Measurements from ENCODE around the gene NPDC1. TPM values are rescaled to one million over a fixed set of nuclear protein-coding genes. Genes with fewer than 3 reads are reported as not detected.

Gene NPDC1
- total RNA-seq, 1 experiment from 2014 or later: 25.4 TPM

DNA sequence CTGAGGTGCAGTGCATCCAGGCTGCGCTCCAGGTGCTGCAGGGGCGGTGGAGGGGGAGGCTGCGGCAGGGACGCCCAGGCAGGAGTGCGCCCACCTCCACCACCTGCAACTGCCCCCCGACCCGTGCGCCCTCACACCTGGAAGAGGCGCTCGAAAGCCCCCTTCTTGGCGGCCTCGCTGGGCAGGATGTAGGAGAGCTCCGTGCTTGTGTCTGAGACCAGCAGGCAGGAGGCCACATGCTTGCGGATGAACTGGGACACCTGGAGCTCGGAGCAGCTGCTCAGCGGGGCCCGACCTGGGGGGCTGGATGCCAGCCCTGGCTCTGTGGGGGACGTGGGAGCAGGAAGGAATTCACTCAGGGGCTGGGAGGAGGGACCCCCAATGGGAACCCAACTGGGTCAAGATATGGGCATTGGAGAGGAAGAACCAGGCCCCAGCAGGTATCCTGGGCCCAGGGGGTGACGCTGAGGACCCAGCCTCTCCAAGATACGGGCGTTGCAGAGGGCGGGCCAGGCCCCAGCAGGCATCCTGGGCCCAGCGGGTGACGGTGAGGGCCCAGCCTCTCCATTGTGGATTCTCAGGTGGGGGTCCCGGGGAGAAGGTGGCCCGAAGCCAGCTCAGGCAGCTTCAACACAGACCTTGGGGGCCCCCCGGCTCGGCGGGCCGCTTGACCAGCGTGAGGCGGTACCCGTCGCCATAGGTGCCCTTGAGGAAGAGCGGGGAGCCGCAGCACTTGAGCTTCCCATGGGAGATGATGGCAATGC lies 31.0 kb downstream of the NPDC1 start:
- intact Hi-C loops (cut with micrococcal nuclease): no loop called here
- POLR2A ChIA-PET (ENCODE audit: unreplicated experiment): no interaction called here

DNA sequence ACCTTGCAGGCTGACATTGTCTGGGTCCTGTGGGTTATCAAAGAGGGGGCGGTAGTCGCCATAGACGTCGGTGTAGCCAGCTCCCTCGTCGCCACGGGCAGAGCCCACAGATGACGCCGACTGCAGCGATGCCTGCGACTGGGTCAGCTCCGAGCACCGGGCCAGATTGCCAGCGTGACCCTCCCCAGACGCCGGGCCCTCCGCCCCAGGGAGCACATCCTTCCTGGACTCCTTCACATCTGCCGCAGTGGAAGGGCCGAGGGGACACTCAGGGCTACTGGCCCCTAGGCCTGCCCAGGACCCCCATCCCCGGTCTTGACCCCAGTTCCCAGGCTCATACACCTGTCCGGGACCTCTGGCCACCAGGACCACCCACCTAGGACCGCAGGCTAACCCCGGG lies 31.8 kb downstream of the NPDC1 start:
- Histone ChIP-seq H3K9me2 (replicated peaks; ENCODE audit: low read length) (no peaks in the 10 kb centered on the region), H3K36me3 (ENCODE audit: low read depth, low read length) (no peaks in the 10 kb centered on the region), H3K27ac (ENCODE audit: low read length) (no peak overlapping the region), H3K9me3 (ENCODE audit: low read length) (no peaks in the 10 kb centered on the region), H3K4me2 (ENCODE audit: low read length) (no peak overlapping the region), H2AFZ (ENCODE audit: low read length) (no peak overlapping the region), H3K27me3 (ENCODE audit: low read length) (no peaks in the 10 kb centered on the region), H4K20me1 (ENCODE audit: low read length) (no peaks in the 10 kb centered on the region), H3K4me1 (ENCODE audit: insufficient read depth, low read length) (no peaks in the 10 kb centered on the region), H3K4me3 (ENCODE audit: low read length) (no peak overlapping the region), H3K79me2 (ENCODE audit: low read length) (no peaks in the 10 kb centered on the region), H3F3A (ENCODE audit: low read length, unreplicated experiment) (no peaks in the 10 kb centered on the region), H3K9ac (ENCODE audit: low read length) (no peak overlapping the region)
- ATAC-seq (no peak), DNase-seq (no peak)
- intact Hi-C loops (cut with micrococcal nuclease): no loop called here
- CTCF ChIA-PET: no interaction called here
- POLR2A ChIA-PET (ENCODE audit: unreplicated experiment): no interaction called here
- no TSS peak for BruUV-seq (replicated peaks)
- TF ChIP-seq EZH2phosphoT487 (IDR thresholded peaks at IDR 0.05; ENCODE audit: borderline replicate concordance, low read length) (no peak), EZH2 (IDR thresholded peaks at IDR 0.05; ENCODE audit: low read length, unreplicated experiment) (no peak)
- TF ChIP-seq, protein P1, sequence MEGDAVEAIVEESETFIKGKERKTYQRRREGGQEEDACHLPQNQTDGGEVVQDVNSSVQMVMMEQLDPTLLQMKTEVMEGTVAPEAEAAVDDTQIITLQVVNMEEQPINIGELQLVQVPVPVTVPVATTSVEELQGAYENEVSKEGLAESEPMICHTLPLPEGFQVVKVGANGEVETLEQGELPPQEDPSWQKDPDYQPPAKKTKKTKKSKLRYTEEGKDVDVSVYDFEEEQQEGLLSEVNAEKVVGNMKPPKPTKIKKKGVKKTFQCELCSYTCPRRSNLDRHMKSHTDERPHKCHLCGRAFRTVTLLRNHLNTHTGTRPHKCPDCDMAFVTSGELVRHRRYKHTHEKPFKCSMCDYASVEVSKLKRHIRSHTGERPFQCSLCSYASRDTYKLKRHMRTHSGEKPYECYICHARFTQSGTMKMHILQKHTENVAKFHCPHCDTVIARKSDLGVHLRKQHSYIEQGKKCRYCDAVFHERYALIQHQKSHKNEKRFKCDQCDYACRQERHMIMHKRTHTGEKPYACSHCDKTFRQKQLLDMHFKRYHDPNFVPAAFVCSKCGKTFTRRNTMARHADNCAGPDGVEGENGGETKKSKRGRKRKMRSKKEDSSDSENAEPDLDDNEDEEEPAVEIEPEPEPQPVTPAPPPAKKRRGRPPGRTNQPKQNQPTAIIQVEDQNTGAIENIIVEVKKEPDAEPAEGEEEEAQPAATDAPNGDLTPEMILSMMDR (conservative IDR thresholded peaks at IDR 0.05; ENCODE audit: low read depth, low read length): no peak

More for the DNA sequence above, 31.0 kb downstream of the NPDC1 start:
- ATAC-seq: no peak
- Histone ChIP-seq H3K4me2 (ENCODE audit: low read length) (no peak overlapping the region), H3K4me1 (ENCODE audit: insufficient read depth, low read length) (no peaks in the 10 kb centered on the region), H3K27ac (ENCODE audit: low read length) (no peak overlapping the region), H3K27me3 (ENCODE audit: low read length) (no peaks in the 10 kb centered on the region), H3K79me2 (ENCODE audit: low read length) (no peaks in the 10 kb centered on the region), H3K4me3 (ENCODE audit: low read length) (no peak overlapping the region), H2AFZ (ENCODE audit: low read length) (no peak overlapping the region), H3K9me3 (ENCODE audit: low read length) (no peaks in the 10 kb centered on the region), H3K9me2 (replicated peaks; ENCODE audit: low read length) (no peaks in the 10 kb centered on the region), H3F3A (ENCODE audit: low read length, unreplicated experiment) (no peaks in the 10 kb centered on the region), H3K9ac (ENCODE audit: low read length) (no peak overlapping the region), H4K20me1 (ENCODE audit: low read length) (no peaks in the 10 kb centered on the region), H3K36me3 (ENCODE audit: low read depth, low read length) (no peaks in the 10 kb centered on the region)
- TF ChIP-seq EZH2 (IDR thresholded peaks at IDR 0.05; ENCODE audit: low read length, unreplicated experiment) (no peak), EZH2phosphoT487 (IDR thresholded peaks at IDR 0.05; ENCODE audit: borderline replicate concordance, low read length) (no peak)
- TF ChIP-seq, protein P1 (conservative IDR thresholded peaks at IDR 0.05; ENCODE audit: low read depth, low read length): no peak
- no TSS peak for BruUV-seq (replicated peaks)
- CTCF ChIA-PET: no interaction called here
- DNase-seq: no peak

DNA sequence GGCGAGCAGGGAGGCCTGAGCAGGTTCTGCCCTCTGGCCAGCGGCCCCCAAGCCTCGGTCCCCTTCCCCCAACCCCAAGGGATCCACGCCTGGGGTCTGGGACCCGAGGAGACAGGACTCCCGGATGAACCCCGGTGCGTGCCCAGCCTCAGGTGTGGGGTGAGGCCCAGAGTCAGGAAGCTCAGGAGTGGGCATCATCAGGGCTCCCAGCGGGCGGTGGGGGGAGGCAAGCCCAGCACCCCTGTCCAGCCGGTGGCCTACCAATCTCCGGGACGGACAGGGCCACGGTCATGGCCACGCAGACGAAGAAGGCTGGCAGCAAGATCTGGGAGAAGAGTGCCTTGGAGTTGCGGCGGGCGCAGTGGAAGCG lies 32.4 kb downstream of the NPDC1 start:
- H2AFZ ChIP-seq (ENCODE audit: low read length): no peak overlapping the region
- H3K4me3 ChIP-seq (ENCODE audit: low read length): no peak overlapping the region
- TF ChIP-seq EZH2 (IDR thresholded peaks at IDR 0.05; ENCODE audit: low read length, unreplicated experiment): no peak
- TF ChIP-seq, protein P1 (conservative IDR thresholded peaks at IDR 0.05; ENCODE audit: low read depth, low read length): no peak
- TF ChIP-seq EZH2phosphoT487 (IDR thresholded peaks at IDR 0.05; ENCODE audit: borderline replicate concordance, low read length): no peak
- ChIA-PET CTCF (no interaction called here), POLR2A (ENCODE audit: unreplicated experiment) (no interaction called here)
- H3K27ac ChIP-seq (ENCODE audit: low read length): no peak overlapping the region
- ATAC-seq (no peak), DNase-seq (no peak)
- no peaks in the 10 kb centered on the region for H3K36me3 ChIP-seq (ENCODE audit: low read depth, low read length)
- no peaks in the 10 kb centered on the region for H3K27me3 ChIP-seq (ENCODE audit: low read length)
- H3F3A ChIP-seq (ENCODE audit: low read length, unreplicated experiment): no peaks in the 10 kb centered on the region
- no peaks in the 10 kb centered on the region for H3K4me1 ChIP-seq (ENCODE audit: insufficient read depth, low read length)
- H3K9me2 ChIP-seq (replicated peaks; ENCODE audit: low read length): no peaks in the 10 kb centered on the region
- no peaks in the 10 kb centered on the region for H3K9me3 ChIP-seq (ENCODE audit: low read length)
- no TSS peak for BruUV-seq (replicated peaks)
- no peak overlapping the region for H3K4me2 ChIP-seq (ENCODE audit: low read length)
- intact Hi-C loops (cut with micrococcal nuclease): no loop called here
- no peaks in the 10 kb centered on the region for H3K79me2 ChIP-seq (ENCODE audit: low read length)
- no peaks in the 10 kb centered on the region for H4K20me1 ChIP-seq (ENCODE audit: low read length)
- H3K9ac ChIP-seq (ENCODE audit: low read length): no peak overlapping the region
